M059J (cell line): ENCODE results near the gene TIMMDC1. TPM values are rescaled to one million over a fixed set of nuclear protein-coding genes. Genes with fewer than 3 reads are reported as not detected.
A peak's percentile ranks its signal among the peaks of the same experiment; 100 is the strongest.

Source experiments
- DNase-seq: peaks from one replicate; pipeline ENCODE4 v3.0.0-alpha.2; 2012; ENCODE audit warnings: low read depth
- total RNA-seq: library from RNA; depleted of rRNA; stranded (reverse); fragments of >200 nt; shearing (Covaris generic); gene quantifications from 2 replicates; pipeline ENCODE4 v1.2.3, GENCODE V29; 2014; rRNA removed

Gene TIMMDC1
- total RNA-seq = 94.8 and 141 TPM in 2 replicates

GRCh38 chr3:119498186-119499011 lies at the start of gene TIMMDC1:
Gene TIMMDC1 (plus strand): TSS chr3:119498547. CDS start chr3:119498734, 187 bp downstream.
- DNase-seq = peak; percentile 99

- no peak for DNase-seq
Observed at GRCh38 chr3:119453822-119454221, 44.5 kb upstream of the TIMMDC1 start.

GRCh38 chr3:119456469-119456868 lies 41.9 kb upstream of the TIMMDC1 start:
- no peak for DNase-seq

GRCh38 chr3:119457246-119457645 lies 41.1 kb upstream of the TIMMDC1 start:
- no peak for DNase-seq

GRCh38 chr3:119463171-119464169 lies 34.9 kb upstream of the TIMMDC1 start, which contains the start of gene TMEM39A:
Gene TMEM39A (minus strand): TSS chr3:119463615. CDS start chr3:119462074, 1,541 bp downstream.
- DNase-seq = peak; percentile 99

GRCh38 chr3:119468041-119468440 lies 30.3 kb upstream of the TIMMDC1 start:
- no peak for DNase-seq

- peak; percentile 48 for DNase-seq
Observed at GRCh38 chr3:119469418-119470189, 28.7 kb upstream of the TIMMDC1 start.

GRCh38 chr3:119470866-119471265 lies 27.5 kb upstream of the TIMMDC1 start:
- DNase-seq = no peak

GRCh38 chr3:119481079-119481478 lies 17.3 kb upstream of the TIMMDC1 start:
- DNase-seq = no peak

- DNase-seq = no peak
Observed at GRCh38 chr3:119483101-119483500, 15.2 kb upstream of the TIMMDC1 start.

- DNase-seq = no peak
Observed at GRCh38 chr3:119485563-119485962, 12.8 kb upstream of the TIMMDC1 start.

- no peak for DNase-seq
Observed at GRCh38 chr3:119490153-119490552, 8.2 kb upstream of the TIMMDC1 start.

GRCh38 chr3:119492128-119492527 lies 6.2 kb upstream of the TIMMDC1 start:
- peak; percentile 15 for DNase-seq

GRCh38 chr3:119492810-119493209 lies 5.5 kb upstream of the TIMMDC1 start:
- no peak for DNase-seq

- DNase-seq = no peak
Observed at GRCh38 chr3:119494597-119494996, 3.8 kb upstream of the TIMMDC1 start.

- DNase-seq = peak; percentile 42
Observed at GRCh38 chr3:119497820-119498185, 544 bp upstream of the TIMMDC1 start.

GRCh38 chr3:119500265-119500664 lies 1.9 kb downstream of the TIMMDC1 start:
- DNase-seq = no peak

GRCh38 chr3:119500901-119501300 lies 2.6 kb downstream of the TIMMDC1 start:
- no peak for DNase-seq

- no peak for DNase-seq
Observed at GRCh38 chr3:119506631-119507030, 8.3 kb downstream of the TIMMDC1 start.

- no peak for DNase-seq
Observed at GRCh38 chr3:119507404-119507803, 9.1 kb downstream of the TIMMDC1 start.

GRCh38 chr3:119508172-119508845 lies 10.0 kb downstream of the TIMMDC1 start:
- no peak for DNase-seq
